Coronary artery (tissue), 2 donors: Measurements from ENCODE around the gene ZNF670.

Source experiments
- DNase-seq: peaks from one replicate; pipeline ENCODE4 v3.0.0-alpha.2; 2017; ENCODE audit warnings: low spot score
- H3K27ac ChIP-seq, 2 donors: fragments of 200-600 bp; sonication (generic); one replicate each; pipeline ENCODE4 v1.5.1; 2016 to 2019
- H3K4me3 ChIP-seq: fragments of 200-600 bp; sonication (generic); 2 replicates; pipeline ENCODE4 v1.5.1; 2016; ENCODE audit warnings: mild to moderate bottlenecking, moderate library complexity
- CTCF ChIP-seq: fragments of 200-600 bp; sonication (generic); IDR thresholded peaks from one replicate; pipeline ENCODE4 v1.5.1; 2019; ENCODE audit warnings: antibody characterized with exemption

Gene ZNF670

GRCh38 chr1:247115545-247115944 is 36.9 kb upstream of the ZNF670 start:
- no peak overlapping the region for H3K4me3 ChIP-seq

GRCh38 chr1:247115141-247115510 is 36.5 kb upstream of the ZNF670 start:
- H3K27ac ChIP-seq = no peak overlapping the region
- no peak for DNase-seq
- no peak overlapping the region for H3K4me3 ChIP-seq
- TF ChIP-seq CTCF = no peak

More at GRCh38 chr1:247115545-247115944, 36.9 kb upstream of the ZNF670 start:
- no peak overlapping the region for H3K27ac ChIP-seq
- no peak for DNase-seq
- no peak for TF ChIP-seq CTCF

- no peak for DNase-seq
- Histone ChIP-seq H3K27ac (no peak overlapping the region), H3K4me3 (no peak overlapping the region)
- no peak for TF ChIP-seq CTCF
Measured at GRCh38 chr1:247114351-247115140, 35.9 kb upstream of the ZNF670 start.

GRCh38 chr1:247113733-247114271 is 35.2 kb upstream of the ZNF670 start:
- DNase-seq = no peak
- H3K4me3 ChIP-seq = no peak overlapping the region
- no peak for TF ChIP-seq CTCF
- no peak overlapping the region for H3K27ac ChIP-seq

- DNase-seq = no peak
- no peak for TF ChIP-seq CTCF
- Histone ChIP-seq H3K4me3 (no peak overlapping the region), H3K27ac (no peak overlapping the region)
Measured at GRCh38 chr1:247113094-247113497, 34.5 kb upstream of the ZNF670 start.

GRCh38 chr1:247112479-247112781 is 33.8 kb upstream of the ZNF670 start:
- H3K4me3 ChIP-seq = peak overlapping the region; percentile 84
- TF ChIP-seq CTCF = no peak
- H3K27ac ChIP-seq = peak overlapping the region in 1 of 2 donors; percentile 87
- no peak for DNase-seq
